Measurements from ENCODE around the gene CEP41.

The CEP41 gene

GRCh38 chr7:130367088-130367755, 73.6 kb downstream of the CEP41 start:
- FAIRE-seq: no peak

- FAIRE-seq: no peak
Measured at GRCh38 chr7:130366564-130366963, 74.3 kb downstream of the CEP41 start.

- no peak for FAIRE-seq
Measured at GRCh38 chr7:130365511-130366441, 75.0 kb downstream of the CEP41 start.

- no peak for FAIRE-seq
Measured at GRCh38 chr7:130365088-130365487, 75.7 kb downstream of the CEP41 start.

- FAIRE-seq: no peak
Measured at GRCh38 chr7:130364451-130364850, 76.4 kb downstream of the CEP41 start.

- FAIRE-seq: no peak
Measured at GRCh38 chr7:130363026-130363847, 77.6 kb downstream of the CEP41 start.

GRCh38 chr7:130362251-130362816, 78.5 kb downstream of the CEP41 start:
- no peak for FAIRE-seq

GRCh38 chr7:130361681-130362080, 79.1 kb downstream of the CEP41 start:
- no peak for FAIRE-seq

- no peak for FAIRE-seq
Measured at GRCh38 chr7:130360518-130360917, 80.3 kb downstream of the CEP41 start.

GRCh38 chr7:130359276-130359857, 81.4 kb downstream of the CEP41 start:
- no peak for FAIRE-seq

- no peak for FAIRE-seq
Measured at GRCh38 chr7:130358471-130358870, 82.3 kb downstream of the CEP41 start.

- no peak for FAIRE-seq
Measured at GRCh38 chr7:130356876-130357611, 83.8 kb downstream of the CEP41 start.

GRCh38 chr7:130356121-130356875, 84.5 kb downstream of the CEP41 start:
- no peak for FAIRE-seq

GRCh38 chr7:130353196-130353595, 87.6 kb downstream of the CEP41 start:
- no peak for FAIRE-seq

- FAIRE-seq: no peak
Measured at GRCh38 chr7:130352194-130353074, 88.4 kb downstream of the CEP41 start.

GRCh38 chr7:130351791-130352090, 89.1 kb downstream of the CEP41 start:
- FAIRE-seq: no peak

- no peak for FAIRE-seq
Measured at GRCh38 chr7:130350945-130351790, 89.6 kb downstream of the CEP41 start.

- FAIRE-seq: no peak
Measured at GRCh38 chr7:130349911-130350782, 90.7 kb downstream of the CEP41 start.

All from A204.1 (cell line).